Measurements from ENCODE around the gene TBC1D13. TPM values are rescaled to one million over a fixed set of nuclear protein-coding genes. Genes with fewer than 3 reads are reported as not detected.
"Not testable (repeated sequence)": the region's sequence is repeated elsewhere in the genome, so short reads cannot be mapped to it uniquely, and the experiment has no call there.

Gene TBC1D13
- total RNA-seq, 1 donor from 2014 or later = 19.2 TPM

DNA sequence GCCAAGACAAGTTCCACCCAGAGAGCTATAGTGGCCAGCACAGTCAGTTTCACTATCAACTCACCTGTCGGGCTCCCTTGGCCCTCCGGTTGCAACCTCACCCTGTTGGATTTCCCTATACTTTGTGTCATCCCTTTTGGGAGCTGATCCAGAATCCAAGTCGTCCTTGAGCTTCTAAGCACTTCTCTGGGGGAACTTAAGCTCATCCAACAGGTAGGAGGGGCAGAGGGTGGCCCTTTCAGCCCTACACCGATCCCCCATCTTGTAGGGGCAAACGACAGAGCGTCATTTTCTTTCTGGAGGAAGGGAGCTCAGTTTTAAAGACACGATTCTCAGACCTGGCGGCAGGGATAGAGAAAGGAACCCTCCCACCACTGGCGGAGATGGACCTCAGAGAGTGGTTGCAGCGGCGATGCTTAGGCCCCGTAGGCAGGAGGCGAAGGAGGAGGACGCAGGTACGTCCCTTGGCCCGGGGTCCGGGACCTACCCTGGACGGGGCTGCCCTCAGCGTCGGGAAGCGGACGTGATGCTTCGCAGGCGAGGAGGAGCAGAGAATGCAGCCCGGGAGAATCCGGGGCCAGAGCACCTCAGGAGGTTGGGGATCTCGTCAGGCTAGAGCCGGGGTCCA, 15.8 kb upstream of the TBC1D13 start:
- Mint-ChIP-seq H3K27ac (peak overlapping the region; percentile 90), H3K36me3 (ENCODE audit: low read depth) (no peaks in the 10 kb centered on the region), H3K4me3 (peak overlapping the region; percentile 87), H3K4me1 (peaks cover 15% of the 10 kb centered on the region), H3K27me3 (no peaks in the 10 kb centered on the region), H3K9me3 (peaks cover 4% of the 10 kb centered on the region)
- DNase-seq = peak; percentile 78
- intact Hi-C loops (cut with micrococcal nuclease) = loop anchor here (1.0 to 5.0 kb wide), 4 partner anchors 16 to 110 kb away; partner anchors contain the start of genes ENDOG, KYAT1, SET and TBC1D13

- H3K27me3 Mint-ChIP-seq = no peaks in the 10 kb centered on the region
- no peaks in the 10 kb centered on the region for H3K36me3 Mint-ChIP-seq (ENCODE audit: low read depth)
- intact Hi-C loops (cut with micrococcal nuclease) = loop anchor here (1.0 to 5.0 kb wide), 4 partner anchors 15 to 109 kb away; partner anchors contain the start of genes ENDOG, KYAT1, SET and TBC1D13
Measured at GRCh38 chr9:128771745-128772519, 15.1 kb upstream of the TBC1D13 start, which contains the start of gene ZER1. Gene ZER1 (minus strand): TSS chr9:128771927. CDS start chr9:128755565, 16,362 bp downstream.

DNA sequence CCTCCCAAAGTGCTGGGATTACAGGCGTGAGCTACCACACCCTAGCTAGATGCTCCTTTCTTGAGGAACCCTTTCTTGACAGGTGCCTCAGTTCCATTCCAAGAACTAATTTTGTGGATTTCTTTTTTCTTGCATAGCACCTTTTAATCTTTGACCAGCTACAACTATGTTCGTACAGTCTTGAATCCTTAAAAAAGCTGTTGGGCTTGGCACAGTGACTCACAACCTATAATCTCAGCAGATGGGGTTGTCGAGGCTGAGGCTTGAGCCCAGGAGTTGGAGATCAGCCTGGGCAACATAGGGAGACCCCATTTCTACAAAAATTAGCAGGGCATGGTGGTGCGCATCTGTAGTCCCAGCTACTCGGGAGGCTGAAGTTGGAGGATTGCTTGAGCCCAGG, 14.0 kb upstream of the TBC1D13 start:
- Mint-ChIP-seq H3K4me3 (peak overlapping the region; percentile 87), H3K27me3 (no peaks in the 10 kb centered on the region), H3K4me1 (peaks cover 15% of the 10 kb centered on the region), H3K36me3 (ENCODE audit: low read depth) (no peaks in the 10 kb centered on the region), H3K27ac (peak overlapping the region; percentile 11), H3K9me3 (peaks cover 4% of the 10 kb centered on the region)
- intact Hi-C loops (cut with micrococcal nuclease) = loop anchor here (5.0 kb wide), 2 partner anchors 44 to 86 kb away; partner anchors contain the start of genes ENDOG and SET
- DNase-seq = no peak

More at GRCh38 chr9:128771745-128772519, 15.1 kb upstream of the TBC1D13 start, which contains the start of gene ZER1:
- peak within 1 kb of the TSS; percentile 90 for H3K27ac Mint-ChIP-seq
- peak; percentile 99 for DNase-seq
- H3K4me1 Mint-ChIP-seq = peaks cover 15% of the 10 kb centered on the region
- H3K4me3 Mint-ChIP-seq = peak within 1 kb of the TSS; percentile 87
- H3K9me3 Mint-ChIP-seq = peaks cover 4% of the 10 kb centered on the region

DNA sequence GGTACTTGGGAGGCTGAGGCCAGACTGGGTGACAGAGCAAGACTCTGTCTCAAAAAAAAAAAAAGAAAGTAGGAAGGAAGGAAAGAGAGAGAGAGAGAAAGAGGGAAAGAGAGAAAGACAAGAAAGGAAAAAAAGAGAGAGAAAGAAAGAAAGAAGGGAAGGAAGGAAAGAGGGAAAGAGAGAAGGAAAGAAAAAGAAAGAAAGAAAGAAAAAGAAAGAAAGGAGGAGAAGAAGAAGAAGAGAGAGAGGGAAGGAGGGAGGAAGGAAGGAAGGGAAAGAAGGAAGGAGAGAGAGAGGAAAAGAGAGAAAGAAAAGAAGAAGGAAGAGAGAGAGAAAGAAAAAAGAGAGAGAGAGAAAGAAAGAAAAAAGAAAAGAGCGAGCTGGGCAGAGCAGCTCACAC, 12.2 kb upstream of the TBC1D13 start:
- no peak overlapping the region for H3K27ac Mint-ChIP-seq
- H3K4me3 Mint-ChIP-seq = no peak overlapping the region
- H3K27me3 Mint-ChIP-seq = no peaks in the 10 kb centered on the region
- H3K9me3 Mint-ChIP-seq = peaks cover 4% of the 10 kb centered on the region
- H3K36me3 Mint-ChIP-seq (ENCODE audit: low read depth) = no peaks in the 10 kb centered on the region
- intact Hi-C loops (cut with micrococcal nuclease) = loop anchor here (5.0 kb wide), 2 partner anchors 42 to 88 kb away; partner anchors contain the start of genes ENDOG and SET
- H3K4me1 Mint-ChIP-seq = peaks cover 10% of the 10 kb centered on the region
- no peak for DNase-seq

DNA sequence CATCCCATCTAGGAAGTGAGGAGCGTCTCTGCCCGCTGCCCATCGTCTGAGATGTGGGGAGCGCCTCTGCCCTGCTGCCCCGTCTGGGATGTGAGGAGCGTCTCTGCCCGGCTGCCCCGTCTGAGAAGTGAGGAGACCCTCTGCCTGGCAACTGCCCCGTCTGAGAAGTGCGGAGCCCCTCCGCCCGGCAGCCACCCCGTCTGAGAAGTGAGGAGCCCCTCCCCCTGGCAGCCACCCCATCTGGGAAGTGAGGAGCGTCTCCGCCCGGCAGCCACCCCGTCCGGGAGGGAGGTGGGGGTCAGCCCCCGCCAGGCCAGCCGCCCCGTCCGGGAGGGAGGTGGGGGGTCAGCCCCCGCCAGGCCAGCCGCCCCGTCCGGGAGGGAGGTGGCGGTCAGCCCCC, 7.0 kb upstream of the TBC1D13 start:
- H3K27me3 Mint-ChIP-seq; H3K9me3 Mint-ChIP-seq; H3K36me3 Mint-ChIP-seq (ENCODE audit: low read depth); DNase-seq; intact Hi-C loops (cut with micrococcal nuclease); H3K27ac Mint-ChIP-seq; H3K4me1 Mint-ChIP-seq; H3K4me3 Mint-ChIP-seq: not testable (repeated sequence)

GRCh38 chr9:128781187-128782070, 5.6 kb upstream of the TBC1D13 start:
- no peak for DNase-seq
- peaks cover 5% of the 10 kb centered on the region for H3K4me1 Mint-ChIP-seq
- H3K4me3 Mint-ChIP-seq = no peak overlapping the region
- no peaks in the 10 kb centered on the region for H3K27me3 Mint-ChIP-seq
- intact Hi-C loops (cut with micrococcal nuclease) = no loop called here
- H3K36me3 Mint-ChIP-seq (ENCODE audit: low read depth) = no peaks in the 10 kb centered on the region
- no peak overlapping the region for H3K27ac Mint-ChIP-seq
- H3K9me3 Mint-ChIP-seq = no peaks in the 10 kb centered on the region

DNA sequence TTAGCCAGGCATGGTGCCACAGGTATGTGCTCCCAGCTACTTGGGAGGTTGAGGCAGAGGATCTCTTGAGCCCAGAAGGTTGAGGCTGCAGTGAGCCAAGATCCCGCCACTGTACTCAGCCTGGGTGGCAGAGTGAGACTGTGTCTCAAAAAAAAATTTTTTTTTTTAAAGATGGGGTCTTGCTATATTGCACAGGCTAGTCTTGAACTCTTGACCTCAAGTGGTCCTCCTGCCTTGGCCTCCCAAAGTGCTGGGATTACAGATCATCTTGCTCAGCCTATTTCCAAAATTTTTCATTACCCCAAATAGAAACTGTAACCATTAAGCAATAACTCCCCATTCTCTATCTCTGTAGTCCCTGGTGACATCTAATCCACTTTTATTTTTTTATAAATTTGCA, 4.4 kb upstream of the TBC1D13 start:
- Mint-ChIP-seq H3K4me3 (no peak overlapping the region), H3K27me3 (no peaks in the 10 kb centered on the region), H3K4me1 (peaks cover 8% of the 10 kb centered on the region), H3K36me3 (ENCODE audit: low read depth) (no peaks in the 10 kb centered on the region), H3K9me3 (no peaks in the 10 kb centered on the region), H3K27ac (no peak overlapping the region)
- DNase-seq = no peak
- intact Hi-C loops (cut with micrococcal nuclease) = no loop called here

DNA sequence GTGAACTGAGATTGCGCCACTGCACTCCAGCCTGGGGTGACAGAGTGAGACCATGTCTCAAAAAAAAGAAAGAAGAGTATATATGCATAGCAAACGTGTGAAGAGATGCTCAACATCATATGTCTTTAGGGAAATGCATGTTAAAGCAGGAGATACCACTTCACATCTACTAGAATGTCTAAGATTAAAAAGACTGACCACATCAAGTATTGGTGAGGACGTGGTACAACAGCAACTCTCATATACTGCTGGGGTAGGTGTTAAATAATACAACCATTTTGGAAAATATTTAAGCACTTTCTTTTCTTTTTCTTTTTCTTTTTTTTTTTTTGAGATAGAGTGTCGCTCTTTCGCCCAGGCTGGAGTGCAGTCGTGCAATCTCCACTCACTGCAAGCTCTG, 1.6 kb upstream of the TBC1D13 start:
- Mint-ChIP-seq H3K4me3 (no peak overlapping the region), H3K27me3 (no peaks in the 10 kb centered on the region), H3K4me1 (peaks cover 19% of the 10 kb centered on the region), H3K27ac (no peak overlapping the region), H3K36me3 (ENCODE audit: low read depth) (peaks cover 2% of the 10 kb centered on the region), H3K9me3 (no peaks in the 10 kb centered on the region)
- intact Hi-C loops (cut with micrococcal nuclease) = no loop called here
- DNase-seq = no peak

GRCh38 chr9:128787659-128788058, 606 bp downstream of the TBC1D13 start:
- peak; percentile 71 for DNase-seq
- Mint-ChIP-seq H3K9me3 (no peaks in the 10 kb centered on the region), H3K27ac (peak overlapping the region; percentile 91), H3K4me1 (peaks cover 19% of the 10 kb centered on the region), H3K27me3 (no peaks in the 10 kb centered on the region), H3K36me3 (ENCODE audit: low read depth) (peaks cover 8% of the 10 kb centered on the region), H3K4me3 (peak overlapping the region; percentile 95)
- intact Hi-C loops (cut with micrococcal nuclease) = loop anchor here (1.0 to 2.0 kb wide), 3 partner anchors 16 to 95 kb away; partner anchors contain the start of genes LRRC8A, ZDHHC12 and ZER1

DNA sequence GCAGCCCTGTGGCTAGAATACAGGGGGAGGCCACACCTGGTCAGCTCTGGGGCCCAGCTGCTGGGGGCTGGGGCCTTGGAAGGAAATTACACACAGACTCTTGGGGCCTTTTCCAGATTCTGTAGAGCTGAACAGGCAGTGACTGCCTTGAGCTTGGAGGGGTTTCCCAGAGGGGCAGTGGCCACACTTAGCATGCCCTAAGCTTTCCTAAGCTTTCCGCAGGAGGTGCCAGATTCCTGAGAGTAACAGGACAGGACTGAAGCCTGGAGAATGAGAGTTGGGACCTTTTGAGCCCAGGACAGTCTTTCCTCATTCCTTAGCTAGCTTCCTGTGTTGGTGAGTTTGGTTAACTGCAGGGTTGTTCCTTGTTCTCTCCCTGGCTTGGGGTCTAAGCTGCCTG, 1.4 kb downstream of the TBC1D13 start:
- Mint-ChIP-seq H3K36me3 (ENCODE audit: low read depth) (peaks cover 15% of the 10 kb centered on the region), H3K4me3 (peak overlapping the region; percentile 95), H3K4me1 (peaks cover 18% of the 10 kb centered on the region), H3K27me3 (no peaks in the 10 kb centered on the region), H3K27ac (no peak overlapping the region), H3K9me3 (no peaks in the 10 kb centered on the region)
- intact Hi-C loops (cut with micrococcal nuclease) = no loop called here
- no peak for DNase-seq

DNA sequence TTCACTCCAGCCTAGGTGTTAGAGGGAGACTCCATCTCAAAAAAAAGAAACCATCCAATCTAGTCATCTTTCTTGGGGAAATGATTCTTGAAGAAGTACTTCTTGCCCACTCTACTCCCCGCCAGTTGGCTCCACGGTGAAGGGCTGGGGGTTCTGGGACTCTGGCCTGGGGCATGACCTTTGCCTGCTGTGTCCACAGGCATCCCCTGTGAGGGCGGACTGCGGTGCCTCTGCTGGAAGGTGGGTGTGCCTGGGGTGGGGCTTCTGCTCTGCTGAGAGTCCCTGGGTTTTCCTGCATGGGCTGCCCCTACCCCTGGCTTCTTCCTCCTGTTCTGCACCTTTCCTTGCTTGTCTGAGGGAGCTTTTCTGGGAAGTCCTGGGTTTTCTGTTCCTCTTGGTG, 3.5 kb downstream of the TBC1D13 start:
- intact Hi-C loops (cut with micrococcal nuclease) = no loop called here
- H3K4me3 Mint-ChIP-seq = no peak overlapping the region
- no peaks in the 10 kb centered on the region for H3K27me3 Mint-ChIP-seq
- no peak overlapping the region for H3K27ac Mint-ChIP-seq
- H3K4me1 Mint-ChIP-seq = peaks cover 17% of the 10 kb centered on the region
- no peaks in the 10 kb centered on the region for H3K9me3 Mint-ChIP-seq
- H3K36me3 Mint-ChIP-seq (ENCODE audit: low read depth) = peaks cover 17% of the 10 kb centered on the region
- no peak for DNase-seq

GRCh38 chr9:128792134-128792533, 5.1 kb downstream of the TBC1D13 start:
- Mint-ChIP-seq H3K27me3 (no peaks in the 10 kb centered on the region), H3K4me3 (no peak overlapping the region), H3K4me1 (peaks cover 15% of the 10 kb centered on the region), H3K27ac (no peak overlapping the region), H3K9me3 (no peaks in the 10 kb centered on the region), H3K36me3 (ENCODE audit: low read depth) (peaks cover 19% of the 10 kb centered on the region)
- intact Hi-C loops (cut with micrococcal nuclease) = no loop called here
- no peak for DNase-seq

DNA sequence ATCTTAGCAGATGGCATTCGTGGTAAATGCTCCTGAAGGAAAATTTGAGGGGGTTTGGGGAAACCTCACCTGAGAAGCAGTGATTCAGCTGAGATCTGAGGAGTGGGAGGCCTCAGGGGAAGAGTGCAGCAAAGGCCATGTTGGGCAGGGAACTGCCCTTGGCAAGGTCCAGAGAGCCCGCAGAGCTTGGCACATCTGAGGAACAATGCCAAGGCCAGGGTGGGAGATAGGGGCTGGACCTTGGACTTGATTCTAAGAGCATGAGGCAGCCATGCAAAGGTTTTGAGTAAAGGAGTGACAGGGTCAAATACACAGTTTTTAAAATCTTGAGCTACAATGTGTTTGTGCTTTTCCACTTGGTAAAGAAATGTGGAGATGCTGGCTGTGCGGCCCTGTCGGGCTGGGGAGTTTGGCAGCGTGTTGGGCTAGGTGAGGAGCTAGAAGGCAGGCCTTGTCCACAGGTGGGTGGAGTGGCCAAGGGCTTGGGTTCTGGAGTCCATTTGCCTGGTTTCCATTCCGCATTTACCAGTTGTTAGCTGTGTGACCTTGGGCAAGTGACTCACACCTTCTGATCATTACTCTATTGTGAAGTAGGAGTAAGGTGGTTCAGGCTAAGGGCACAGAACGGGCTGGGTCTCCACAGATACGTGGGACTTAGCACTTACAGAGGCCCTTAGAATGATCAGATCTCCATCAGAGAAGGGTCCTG, 6.1 kb downstream of the TBC1D13 start:
- peaks cover 23% of the 10 kb centered on the region for H3K36me3 Mint-ChIP-seq (ENCODE audit: low read depth)
- intact Hi-C loops (cut with micrococcal nuclease) = no loop called here
- H3K4me3 Mint-ChIP-seq = no peak overlapping the region
- no peaks in the 10 kb centered on the region for H3K27me3 Mint-ChIP-seq
- no peak overlapping the region for H3K27ac Mint-ChIP-seq
- peaks cover 9% of the 10 kb centered on the region for H3K4me1 Mint-ChIP-seq
- no peak for DNase-seq
- no peaks in the 10 kb centered on the region for H3K9me3 Mint-ChIP-seq
